Neural crest cell (in vitro differentiated cells): ENCODE data around the gene WDR12. TPM values are rescaled to one million over a fixed set of nuclear protein-coding genes. Genes with fewer than 3 reads are reported as not detected.
"Not testable (repeated sequence)": the region's sequence is repeated elsewhere in the genome, so short reads cannot be mapped to it uniquely, and the experiment has no call there.

Experiments
- DNase-seq: peaks from one replicate; pipeline ENCODE4 v3.0.0; 2021; ENCODE audit warnings: low read depth, mixed read lengths, low spot score
- H3K27ac Mint-ChIP-seq: one replicate; pipeline ENCODE4 v1.8.0; 2021; ENCODE audit warnings: mild to moderate bottlenecking, mixed read lengths; ENCODE audit not compliant: unreplicated experiment
- H3K27me3 Mint-ChIP-seq: 2 replicates; pipeline ENCODE4 v1.8.0; 2021; ENCODE audit warnings: low read depth, mild to moderate bottlenecking, mixed read lengths
- H3K36me3 Mint-ChIP-seq: 2 replicates; pipeline ENCODE4 v1.8.0; 2021; ENCODE audit warnings: low read depth, mild to moderate bottlenecking, mixed read lengths
- H3K4me1 Mint-ChIP-seq: 2 replicates; pipeline ENCODE4 v1.8.0; 2021; ENCODE audit warnings: mixed read lengths
- H3K4me3 Mint-ChIP-seq: one replicate; pipeline ENCODE4 v1.8.0; 2021; ENCODE audit warnings: mild to moderate bottlenecking, mixed read lengths
- H3K9me3 Mint-ChIP-seq: 2 replicates; pipeline ENCODE4 v1.8.0; 2021; ENCODE audit warnings: mixed read lengths
- total RNA-seq: library from RNA; stranded (reverse); gene quantifications from 2 replicates; pipeline ENCODE4 v1.2.1, GENCODE V29; 2021
- TF ChIP-seq, protein P1 (sequence below): fragments of 200-600 bp; sonication (generic); conservative IDR thresholded peaks from 2 replicates; pipeline ENCODE4 v1.5.0; 2021; ENCODE audit warnings: antibody characterized with exemption, mild to moderate bottlenecking

Gene WDR12
- total RNA-seq, 1 donor from 2014 or later: 71.1 TPM

DNA sequence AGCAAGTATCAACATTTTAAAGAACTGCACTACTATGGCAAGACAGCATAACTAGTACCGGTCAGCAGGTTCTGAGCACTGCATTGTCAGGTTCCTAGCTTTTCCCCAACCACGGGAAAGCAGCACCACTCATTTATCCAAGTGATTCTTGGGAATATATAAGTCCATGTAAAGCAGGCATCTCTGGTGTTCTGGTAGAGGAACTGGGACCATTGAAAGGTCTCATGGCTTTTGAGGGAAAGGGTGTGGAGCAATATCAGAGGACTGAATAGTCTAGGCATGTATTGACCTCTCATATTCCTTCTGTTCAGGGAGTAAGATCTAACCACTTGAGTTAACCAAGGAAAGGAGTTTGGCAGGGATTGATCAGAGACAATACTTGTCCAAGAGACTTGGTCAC lies 33.8 kb downstream of the WDR12 start:
- no peak overlapping the region for H3K4me3 Mint-ChIP-seq
- no peaks in the 10 kb centered on the region for H3K4me1 Mint-ChIP-seq
- H3K27ac Mint-ChIP-seq: no peak overlapping the region
- DNase-seq: no peak
- H3K36me3 Mint-ChIP-seq: peaks cover 3% of the 10 kb centered on the region
- TF ChIP-seq, protein P1, sequence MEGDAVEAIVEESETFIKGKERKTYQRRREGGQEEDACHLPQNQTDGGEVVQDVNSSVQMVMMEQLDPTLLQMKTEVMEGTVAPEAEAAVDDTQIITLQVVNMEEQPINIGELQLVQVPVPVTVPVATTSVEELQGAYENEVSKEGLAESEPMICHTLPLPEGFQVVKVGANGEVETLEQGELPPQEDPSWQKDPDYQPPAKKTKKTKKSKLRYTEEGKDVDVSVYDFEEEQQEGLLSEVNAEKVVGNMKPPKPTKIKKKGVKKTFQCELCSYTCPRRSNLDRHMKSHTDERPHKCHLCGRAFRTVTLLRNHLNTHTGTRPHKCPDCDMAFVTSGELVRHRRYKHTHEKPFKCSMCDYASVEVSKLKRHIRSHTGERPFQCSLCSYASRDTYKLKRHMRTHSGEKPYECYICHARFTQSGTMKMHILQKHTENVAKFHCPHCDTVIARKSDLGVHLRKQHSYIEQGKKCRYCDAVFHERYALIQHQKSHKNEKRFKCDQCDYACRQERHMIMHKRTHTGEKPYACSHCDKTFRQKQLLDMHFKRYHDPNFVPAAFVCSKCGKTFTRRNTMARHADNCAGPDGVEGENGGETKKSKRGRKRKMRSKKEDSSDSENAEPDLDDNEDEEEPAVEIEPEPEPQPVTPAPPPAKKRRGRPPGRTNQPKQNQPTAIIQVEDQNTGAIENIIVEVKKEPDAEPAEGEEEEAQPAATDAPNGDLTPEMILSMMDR: no peak
- H3K9me3 Mint-ChIP-seq: no peaks in the 10 kb centered on the region
- no peaks in the 10 kb centered on the region for H3K27me3 Mint-ChIP-seq

GRCh38 chr2:202871300-202872141 lies 40.0 kb downstream of the WDR12 start, which contains the start of gene ICA1L:
Gene ICA1L (minus strand): TSS chr2:202871766. CDS start chr2:202829009, 42,757 bp downstream.
- DNase-seq: peak; percentile 81
- no peaks in the 10 kb centered on the region for H3K36me3 Mint-ChIP-seq
- peak within 1 kb of the TSS; percentile 91 for H3K27ac Mint-ChIP-seq
- H3K4me1 Mint-ChIP-seq: peaks cover 18% of the 10 kb centered on the region
- H3K27me3 Mint-ChIP-seq: no peaks in the 10 kb centered on the region
- H3K4me3 Mint-ChIP-seq: peak within 1 kb of the TSS; percentile 94
- TF ChIP-seq, protein P1: no peak
- H3K9me3 Mint-ChIP-seq: no peaks in the 10 kb centered on the region

GRCh38 chr2:202870431-202871299 lies 40.8 kb downstream of the WDR12 start:
- DNase-seq: peak; percentile 54
- Mint-ChIP-seq H3K9me3 (no peaks in the 10 kb centered on the region), H3K4me3 (peak overlapping the region; percentile 94), H3K4me1 (peaks cover 18% of the 10 kb centered on the region), H3K36me3 (no peaks in the 10 kb centered on the region), H3K27ac (peak overlapping the region; percentile 91), H3K27me3 (no peaks in the 10 kb centered on the region)
- TF ChIP-seq, protein P1: peak; percentile 71

DNA sequence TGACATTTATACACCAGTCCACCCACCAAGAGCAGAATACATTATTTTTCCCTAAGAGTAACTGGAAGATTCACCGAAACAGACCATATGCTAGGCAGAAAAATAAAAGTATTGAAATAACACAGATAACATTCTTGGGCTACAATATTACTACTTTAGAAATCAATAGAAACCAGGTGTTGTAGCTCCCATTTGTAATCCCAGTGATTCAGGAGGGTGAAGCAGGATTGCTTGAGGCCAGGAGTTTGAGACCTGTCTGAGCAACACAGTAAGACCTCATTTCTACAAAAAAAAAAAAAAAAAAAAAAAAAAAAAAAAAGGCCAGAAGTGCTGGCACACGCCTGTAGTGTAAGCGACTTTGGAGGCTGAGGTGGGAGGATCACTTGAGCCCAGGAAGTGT lies 49.5 kb downstream of the WDR12 start:
- peaks cover 8% of the 10 kb centered on the region for H3K9me3 Mint-ChIP-seq
- H3K27me3 Mint-ChIP-seq: no peaks in the 10 kb centered on the region

DNA sequence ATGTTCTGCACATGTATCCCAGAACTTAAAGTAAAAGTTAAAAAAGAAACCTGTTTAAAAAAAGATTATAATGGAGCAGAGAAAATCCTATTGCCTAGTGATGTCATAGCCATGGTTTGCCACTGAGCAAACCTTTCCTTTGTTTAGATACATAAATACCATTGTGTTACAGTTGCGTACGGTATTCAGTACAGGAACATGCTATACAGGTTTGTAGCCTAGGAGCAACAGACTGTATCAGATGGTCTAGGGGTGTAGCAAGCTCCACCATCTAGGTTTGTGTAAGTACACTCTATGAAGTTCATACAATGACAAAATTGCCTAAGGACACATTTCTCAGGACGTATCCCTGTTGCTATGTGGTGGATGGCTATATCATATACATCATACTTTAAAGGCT lies 52.9 kb downstream of the WDR12 start:
- Mint-ChIP-seq H3K4me3 (no peak overlapping the region), H3K36me3 (peaks cover 13% of the 10 kb centered on the region), H3K27ac (no peak overlapping the region), H3K27me3 (no peaks in the 10 kb centered on the region), H3K4me1 (no peaks in the 10 kb centered on the region), H3K9me3 (peaks cover 15% of the 10 kb centered on the region)
- no peak for DNase-seq
- TF ChIP-seq, protein P1: no peak

More for the DNA sequence above, 49.5 kb downstream of the WDR12 start:
- no peak overlapping the region for H3K27ac Mint-ChIP-seq
- H3K4me1 Mint-ChIP-seq: no peaks in the 10 kb centered on the region
- TF ChIP-seq, protein P1: no peak
- no peak for DNase-seq
- H3K4me3 Mint-ChIP-seq: no peak overlapping the region
- H3K36me3 Mint-ChIP-seq: peaks cover 7% of the 10 kb centered on the region

GRCh38 chr2:202849343-202849742 lies 62.1 kb downstream of the WDR12 start:
- not testable (repeated sequence) for H3K27me3 Mint-ChIP-seq, H3K4me3 Mint-ChIP-seq, H3K27ac Mint-ChIP-seq, H3K36me3 Mint-ChIP-seq, H3K9me3 Mint-ChIP-seq, DNase-seq, H3K4me1 Mint-ChIP-seq
